ENCODE measurements around the gene BCAS3.

BCAS3 gene

GRCh38 chr17:61255647-61256046 lies 578.0 kb downstream of the BCAS3 start:
- no peaks in the 10 kb centered on the region for H3K36me3 ChIP-seq (ENCODE audit: insufficient read depth)
- no peak overlapping the region for H3K4me2 ChIP-seq
- TF ChIP-seq CTCF (conservative IDR thresholded peaks at IDR 0.05; ENCODE audit: low read depth, low read length), result no peak
- H3K79me2 ChIP-seq (ENCODE audit: insufficient read depth, low read depth), result no peaks in the 10 kb centered on the region
- H2AFZ ChIP-seq (ENCODE audit: low read depth), result no peak overlapping the region
- no peaks in the 10 kb centered on the region for H3K27me3 ChIP-seq (ENCODE audit: insufficient read depth, low read depth)
- H3K4me3 ChIP-seq (IDR thresholded peaks at IDR 0.05; ENCODE audit: insufficient read depth, low read depth, low read length), result no peak overlapping the region
- no peak overlapping the region for H3K9ac ChIP-seq
- H3K4me1 ChIP-seq (ENCODE audit: low read depth, poor library complexity, severe bottlenecking), result no peaks in the 10 kb centered on the region
- H3K27ac ChIP-seq, result no peak overlapping the region
- H4K20me1 ChIP-seq (ENCODE audit: insufficient read depth), result no peaks in the 10 kb centered on the region

- Histone ChIP-seq H3K27ac (no peak overlapping the region), H3K79me2 (ENCODE audit: insufficient read depth, low read depth) (no peaks in the 10 kb centered on the region), H4K20me1 (ENCODE audit: insufficient read depth) (no peaks in the 10 kb centered on the region), H2AFZ (ENCODE audit: low read depth) (no peak overlapping the region), H3K4me1 (ENCODE audit: low read depth, poor library complexity, severe bottlenecking) (no peaks in the 10 kb centered on the region), H3K4me3 (IDR thresholded peaks at IDR 0.05; ENCODE audit: insufficient read depth, low read depth, low read length) (no peak overlapping the region), H3K27me3 (ENCODE audit: insufficient read depth, low read depth) (no peaks in the 10 kb centered on the region), H3K36me3 (ENCODE audit: insufficient read depth) (no peaks in the 10 kb centered on the region), H3K4me2 (no peak overlapping the region), H3K9ac (no peak overlapping the region)
- no peak for TF ChIP-seq CTCF (conservative IDR thresholded peaks at IDR 0.05; ENCODE audit: low read depth, low read length)
These were observed 581.7 kb downstream of the BCAS3 start for GRCh38 chr17:61259360-61259759.

GRCh38 chr17:61260071-61260797 lies 582.6 kb downstream of the BCAS3 start:
- H3K79me2 ChIP-seq (ENCODE audit: insufficient read depth, low read depth), result no peaks in the 10 kb centered on the region
- no peak for TF ChIP-seq CTCF (conservative IDR thresholded peaks at IDR 0.05; ENCODE audit: low read depth, low read length)
- no peaks in the 10 kb centered on the region for H4K20me1 ChIP-seq (ENCODE audit: insufficient read depth)
- H3K4me3 ChIP-seq (IDR thresholded peaks at IDR 0.05; ENCODE audit: insufficient read depth, low read depth, low read length), result no peak overlapping the region
- no peak overlapping the region for H2AFZ ChIP-seq (ENCODE audit: low read depth)
- no peak overlapping the region for H3K9ac ChIP-seq
- H3K27ac ChIP-seq, result no peak overlapping the region
- no peaks in the 10 kb centered on the region for H3K36me3 ChIP-seq (ENCODE audit: insufficient read depth)
- no peaks in the 10 kb centered on the region for H3K4me1 ChIP-seq (ENCODE audit: low read depth, poor library complexity, severe bottlenecking)
- no peak overlapping the region for H3K4me2 ChIP-seq
- H3K27me3 ChIP-seq (ENCODE audit: insufficient read depth, low read depth), result no peaks in the 10 kb centered on the region

- H2AFZ ChIP-seq (ENCODE audit: low read depth), result no peak overlapping the region
- H3K4me3 ChIP-seq (IDR thresholded peaks at IDR 0.05; ENCODE audit: insufficient read depth, low read depth, low read length), result no peak overlapping the region
These were observed 583.5 kb downstream of the BCAS3 start for GRCh38 chr17:61261001-61261637.

More at GRCh38 chr17:61261001-61261637, 583.5 kb downstream of the BCAS3 start:
- no peak overlapping the region for H3K27ac ChIP-seq
- no peaks in the 10 kb centered on the region for H3K4me1 ChIP-seq (ENCODE audit: low read depth, poor library complexity, severe bottlenecking)
- no peaks in the 10 kb centered on the region for H3K79me2 ChIP-seq (ENCODE audit: insufficient read depth, low read depth)
- H3K27me3 ChIP-seq (ENCODE audit: insufficient read depth, low read depth), result no peaks in the 10 kb centered on the region
- H4K20me1 ChIP-seq (ENCODE audit: insufficient read depth), result no peaks in the 10 kb centered on the region
- no peak overlapping the region for H3K9ac ChIP-seq
- TF ChIP-seq CTCF (conservative IDR thresholded peaks at IDR 0.05; ENCODE audit: low read depth, low read length), result no peak
- no peaks in the 10 kb centered on the region for H3K36me3 ChIP-seq (ENCODE audit: insufficient read depth)
- no peak overlapping the region for H3K4me2 ChIP-seq

Data from KMS-11 (cell line).